ENCODE data around the gene ZMYM4. TPM values are rescaled to one million over a fixed set of nuclear protein-coding genes. Genes with fewer than 3 reads are reported as not detected.
A peak's percentile ranks its signal among the peaks of the same experiment; 100 is the strongest.
"Not testable (repeated sequence)": the region's sequence is repeated elsewhere in the genome, so short reads cannot be mapped to it uniquely, and the experiment has no call there.

ZMYM4 gene
- total RNA-seq = 10 to 100 TPM; 18.6 to 19.2 TPM

DNA sequence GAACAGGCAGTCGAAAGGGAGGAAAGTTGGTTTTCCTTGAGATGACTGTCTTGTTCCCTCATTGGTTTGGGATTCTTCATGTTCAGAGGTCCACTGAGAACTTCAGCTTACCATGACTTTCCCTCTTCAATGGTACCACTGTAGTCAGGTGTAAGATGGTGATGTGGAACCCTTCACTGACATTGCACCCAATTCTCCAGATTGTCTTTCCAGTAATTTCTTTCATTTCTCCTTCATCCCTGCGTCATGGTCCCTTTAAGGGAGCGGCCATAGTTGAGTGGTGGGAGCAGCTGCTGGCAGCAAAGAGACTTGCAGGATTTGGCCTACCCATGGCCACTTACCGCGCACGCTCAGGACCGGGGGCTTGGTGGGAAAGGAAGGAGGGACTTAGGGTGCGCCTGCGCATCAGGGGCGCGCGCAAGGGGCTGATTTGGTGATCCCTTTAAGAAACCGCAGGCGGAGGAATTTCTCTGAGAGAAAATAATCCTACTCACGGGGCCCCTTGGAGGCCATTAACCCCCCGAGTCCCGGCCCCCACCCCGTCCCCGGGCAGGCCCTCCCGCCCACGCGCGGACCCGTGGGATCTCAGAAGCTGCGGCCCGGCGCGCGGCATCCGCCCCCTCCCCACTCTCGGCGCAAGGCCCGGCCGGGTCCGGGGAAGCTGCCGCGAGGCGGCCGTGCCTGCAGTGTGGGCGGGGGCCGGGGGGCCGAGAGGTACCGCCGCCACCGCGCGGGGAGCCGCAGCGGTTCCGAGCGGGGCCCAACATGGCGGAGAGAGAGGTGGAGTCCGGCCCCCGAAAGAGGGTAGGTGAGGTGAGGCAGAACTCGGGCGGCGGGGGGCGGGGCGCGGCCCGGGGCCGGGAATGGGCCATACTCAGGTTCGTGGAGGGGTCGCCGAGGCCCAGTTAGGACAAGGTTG is at the start of gene ZMYM4:
ZMYM4 (plus strand) TSS at position 428 of the 919 bp plus-strand sequence; CDS start at position 766, 338 bp downstream.
- H3K36me3 Mint-ChIP-seq (ENCODE audit: low read depth) = peaks cover 5% of the 10 kb centered on the region
- peak within 1 kb of the TSS; percentile 80 for H3K4me3 Mint-ChIP-seq
- H3K9me3 Mint-ChIP-seq = no peaks in the 10 kb centered on the region
- CTCF ChIA-PET = interaction anchor here (0.6 to 1.7 kb wide), 2 partner anchors 67 to 183 kb away, joined by 3 to 4 read pairs; no protein-coding TSS in a partner anchor
- peak; percentile 91 for DNase-seq
- intact Hi-C loops (cut with micrococcal nuclease) = loop anchor here (1.0 to 10.0 kb wide), 3 partner anchors 75 to 286 kb away; partner anchors contain the start of genes KIAA0319L, NCDN, SFPQ and ZMYM6
- H3K27me3 Mint-ChIP-seq (ENCODE audit: low read depth) = peaks cover 4% of the 10 kb centered on the region
- peak within 1 kb of the TSS; percentile 82 for H3K27ac Mint-ChIP-seq
- peaks cover 22% of the 10 kb centered on the region for H3K4me1 Mint-ChIP-seq (ENCODE audit: low read depth)

- H3K36me3 Mint-ChIP-seq (ENCODE audit: low read depth) = no peaks in the 10 kb centered on the region
- no peaks in the 10 kb centered on the region for H3K27me3 Mint-ChIP-seq (ENCODE audit: low read depth)
- CTCF ChIA-PET = interaction anchor here (0.5 kb wide), 1 partner anchor 146 kb away, joined by 5 read pairs; no protein-coding TSS in a partner anchor
- H3K4me3 Mint-ChIP-seq = no peak overlapping the region
- no peaks in the 10 kb centered on the region for H3K9me3 Mint-ChIP-seq
- H3K4me1 Mint-ChIP-seq (ENCODE audit: low read depth) = no peaks in the 10 kb centered on the region
- DNase-seq = peak; percentile 7
- intact Hi-C loops (cut with micrococcal nuclease) = no loop called here
- H3K27ac Mint-ChIP-seq = no peak overlapping the region
Measured at GRCh38 chr1:35220976-35221375, 47.5 kb upstream of the ZMYM4 start.

DNA sequence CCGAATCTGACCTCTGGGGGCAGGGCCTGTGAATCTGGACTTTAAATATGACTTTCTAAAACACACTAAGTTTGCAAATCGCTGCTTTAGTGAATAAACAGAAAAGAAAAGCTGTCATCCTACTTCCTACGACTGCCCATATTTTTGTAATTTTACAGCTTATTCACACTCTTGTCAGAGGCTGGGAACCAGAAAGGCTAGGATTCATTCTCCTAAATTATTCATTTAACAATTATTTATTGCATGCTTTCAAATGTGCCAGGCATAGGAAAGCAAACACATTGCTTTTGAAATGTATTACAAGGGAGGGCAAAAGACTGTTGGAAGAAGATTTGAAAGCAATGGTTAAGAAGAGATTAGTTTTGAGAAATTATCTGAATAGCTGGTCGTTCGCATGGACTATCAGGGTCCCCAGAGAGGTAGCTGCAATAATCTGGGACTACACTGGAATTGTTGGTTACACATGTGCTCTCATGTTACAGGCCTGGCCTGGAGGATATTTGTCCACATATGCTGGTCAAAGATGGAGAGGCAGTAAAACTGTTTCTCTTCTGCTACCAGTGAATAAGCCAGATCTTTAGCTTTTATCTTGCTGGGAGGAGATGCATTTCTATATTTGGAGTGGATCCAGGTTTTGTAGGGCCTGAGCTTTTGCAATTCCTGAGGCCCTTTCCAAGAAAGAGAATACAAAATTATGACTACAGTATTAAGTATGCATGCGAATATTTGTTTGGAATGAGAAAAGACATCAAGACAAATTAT is 46.0 kb upstream of the ZMYM4 start:
- no peaks in the 10 kb centered on the region for H3K36me3 Mint-ChIP-seq (ENCODE audit: low read depth)
- H3K27me3 Mint-ChIP-seq (ENCODE audit: low read depth) = no peaks in the 10 kb centered on the region
- no peaks in the 10 kb centered on the region for H3K9me3 Mint-ChIP-seq
- no peak overlapping the region for H3K4me3 Mint-ChIP-seq
- H3K4me1 Mint-ChIP-seq (ENCODE audit: low read depth) = no peaks in the 10 kb centered on the region
- DNase-seq = no peak
- CTCF ChIA-PET = no interaction called here
- intact Hi-C loops (cut with micrococcal nuclease) = no loop called here
- no peak overlapping the region for H3K27ac Mint-ChIP-seq

- CTCF ChIA-PET = no interaction called here
- H3K4me3 Mint-ChIP-seq = no peak overlapping the region
- intact Hi-C loops (cut with micrococcal nuclease) = no loop called here
- no peaks in the 10 kb centered on the region for H3K27me3 Mint-ChIP-seq (ENCODE audit: low read depth)
- no peaks in the 10 kb centered on the region for H3K4me1 Mint-ChIP-seq (ENCODE audit: low read depth)
- H3K9me3 Mint-ChIP-seq = no peaks in the 10 kb centered on the region
- H3K36me3 Mint-ChIP-seq (ENCODE audit: low read depth) = no peaks in the 10 kb centered on the region
- DNase-seq = no peak
- H3K27ac Mint-ChIP-seq = no peak overlapping the region
Measured at GRCh38 chr1:35223084-35223630, 45.4 kb upstream of the ZMYM4 start.

- intact Hi-C loops (cut with micrococcal nuclease) = no loop called here
- no peaks in the 10 kb centered on the region for H3K36me3 Mint-ChIP-seq (ENCODE audit: low read depth)
- CTCF ChIA-PET = interaction anchor here (0.6 to 0.7 kb wide), 3 partner anchors 212 to 496 kb away, joined by 3 to 5 read pairs (median 3); no protein-coding TSS in a partner anchor
Measured at GRCh38 chr1:35226546-35226945, 42.0 kb upstream of the ZMYM4 start.

GRCh38 chr1:35229587-35230360 is 38.7 kb upstream of the ZMYM4 start:
- Mint-ChIP-seq H3K36me3 (ENCODE audit: low read depth) (no peaks in the 10 kb centered on the region), H3K4me3 (no peak overlapping the region)
- intact Hi-C loops (cut with micrococcal nuclease) = no loop called here

More at GRCh38 chr1:35226546-35226945, 42.0 kb upstream of the ZMYM4 start:
- Mint-ChIP-seq H3K4me1 (ENCODE audit: low read depth) (peaks cover 8% of the 10 kb centered on the region), H3K9me3 (no peaks in the 10 kb centered on the region), H3K4me3 (no peak overlapping the region), H3K27ac (no peak overlapping the region), H3K27me3 (ENCODE audit: low read depth) (no peaks in the 10 kb centered on the region)
- DNase-seq = no peak

DNA sequence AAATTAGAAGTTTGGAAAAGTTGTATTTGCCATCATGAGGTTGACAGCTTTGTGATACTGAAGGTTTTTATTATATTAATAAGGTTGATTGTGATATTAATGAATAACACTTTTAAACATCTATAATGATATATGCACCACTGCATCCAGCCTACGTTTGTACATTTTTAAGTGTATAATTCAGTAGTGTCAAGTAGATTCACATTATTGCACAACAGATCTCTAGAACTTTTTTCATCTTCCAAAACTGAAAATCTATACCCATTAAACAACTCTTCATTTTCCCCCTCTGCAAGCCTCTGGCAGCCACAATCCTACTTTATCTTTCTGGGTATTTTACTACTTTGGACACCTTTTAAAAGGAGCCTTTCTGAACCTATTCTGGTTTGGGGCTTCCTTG is 37.2 kb upstream of the ZMYM4 start:
- Mint-ChIP-seq H3K27me3 (ENCODE audit: low read depth) (no peaks in the 10 kb centered on the region), H3K9me3 (no peaks in the 10 kb centered on the region), H3K4me1 (ENCODE audit: low read depth) (peaks cover 8% of the 10 kb centered on the region), H3K27ac (no peak overlapping the region), H3K4me3 (no peak overlapping the region), H3K36me3 (ENCODE audit: low read depth) (no peaks in the 10 kb centered on the region)
- intact Hi-C loops (cut with micrococcal nuclease) = no loop called here
- CTCF ChIA-PET = no interaction called here
- DNase-seq = no peak

More at GRCh38 chr1:35229587-35230360, 38.7 kb upstream of the ZMYM4 start:
- no peak overlapping the region for H3K27ac Mint-ChIP-seq
- peaks cover 8% of the 10 kb centered on the region for H3K4me1 Mint-ChIP-seq (ENCODE audit: low read depth)
- no peaks in the 10 kb centered on the region for H3K27me3 Mint-ChIP-seq (ENCODE audit: low read depth)
- H3K9me3 Mint-ChIP-seq = no peaks in the 10 kb centered on the region
- DNase-seq = no peak
- CTCF ChIA-PET = no interaction called here

- H3K27ac Mint-ChIP-seq; H3K36me3 Mint-ChIP-seq (ENCODE audit: low read depth); intact Hi-C loops (cut with micrococcal nuclease); H3K4me3 Mint-ChIP-seq; H3K9me3 Mint-ChIP-seq; H3K27me3 Mint-ChIP-seq (ENCODE audit: low read depth); DNase-seq; H3K4me1 Mint-ChIP-seq (ENCODE audit: low read depth): not testable (repeated sequence)
- CTCF ChIA-PET = interaction anchor here (0.6 kb wide), 1 partner anchor 35 kb away, joined by 5 read pairs; no protein-coding TSS in a partner anchor
Measured at GRCh38 chr1:35236772-35237171, 31.7 kb upstream of the ZMYM4 start.

DNA sequence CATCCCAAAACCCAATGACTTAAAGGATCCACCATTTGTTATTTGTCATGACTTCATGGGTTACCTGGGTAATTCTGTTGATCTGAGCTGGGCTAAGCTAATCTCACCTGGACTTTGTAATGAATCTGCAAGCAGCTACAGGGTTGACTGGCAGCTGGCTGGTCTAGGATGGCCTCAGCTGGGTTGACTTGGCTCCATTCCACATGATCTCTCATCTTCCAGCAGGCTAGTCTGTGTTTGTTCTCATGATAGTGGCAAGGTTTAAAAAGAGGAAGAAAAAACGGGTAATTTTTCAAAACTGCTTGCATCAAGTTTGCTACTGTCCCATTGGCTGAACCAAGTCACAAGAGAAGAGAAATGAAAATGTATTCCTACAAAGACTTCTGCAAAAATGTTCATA is 24.8 kb upstream of the ZMYM4 start:
- CTCF ChIA-PET = interaction anchor here (0.6 to 0.7 kb wide), 2 partner anchors 154 to 459 kb away, joined by 3 to 4 read pairs; no protein-coding TSS in a partner anchor

GRCh38 chr1:35247256-35247655 is 21.3 kb upstream of the ZMYM4 start:
- Mint-ChIP-seq H3K27me3 (ENCODE audit: low read depth) (no peaks in the 10 kb centered on the region), H3K36me3 (ENCODE audit: low read depth) (no peaks in the 10 kb centered on the region), H3K27ac (no peak overlapping the region), H3K4me3 (no peak overlapping the region), H3K4me1 (ENCODE audit: low read depth) (no peaks in the 10 kb centered on the region), H3K9me3 (no peaks in the 10 kb centered on the region)
- CTCF ChIA-PET = interaction anchor here (0.6 to 0.7 kb wide), 2 partner anchors 209 to 454 kb away, joined by 3 read pairs; no protein-coding TSS in a partner anchor
- no peak for DNase-seq
- intact Hi-C loops (cut with micrococcal nuclease) = no loop called here

More for the DNA sequence above, 24.8 kb upstream of the ZMYM4 start:
- no peaks in the 10 kb centered on the region for H3K36me3 Mint-ChIP-seq (ENCODE audit: low read depth)
- no peaks in the 10 kb centered on the region for H3K9me3 Mint-ChIP-seq
- no peak for DNase-seq
- no peak overlapping the region for H3K4me3 Mint-ChIP-seq
- no peak overlapping the region for H3K27ac Mint-ChIP-seq
- intact Hi-C loops (cut with micrococcal nuclease) = no loop called here
- no peaks in the 10 kb centered on the region for H3K4me1 Mint-ChIP-seq (ENCODE audit: low read depth)
- H3K27me3 Mint-ChIP-seq (ENCODE audit: low read depth) = no peaks in the 10 kb centered on the region

DNA sequence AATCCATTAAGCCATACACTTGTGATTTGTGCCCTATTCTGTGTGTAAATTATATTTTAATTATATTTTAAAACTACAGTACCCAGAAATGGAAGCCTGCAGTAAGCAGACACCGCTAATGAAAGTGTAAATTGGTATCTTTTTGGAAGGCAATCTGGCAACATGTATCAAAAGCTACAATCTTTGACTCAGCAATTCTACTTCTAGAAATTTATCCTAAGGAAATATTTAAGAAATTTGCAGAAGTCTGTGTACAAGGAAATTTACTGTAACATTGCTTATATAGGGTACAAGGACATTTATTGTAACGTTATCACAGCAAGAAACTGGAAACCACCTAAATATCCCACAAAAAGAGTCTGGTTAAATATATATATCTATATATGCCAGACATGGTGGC is 14.6 kb upstream of the ZMYM4 start:
- Mint-ChIP-seq H3K27me3 (ENCODE audit: low read depth) (no peaks in the 10 kb centered on the region), H3K36me3 (ENCODE audit: low read depth) (no peaks in the 10 kb centered on the region), H3K27ac (no peak overlapping the region), H3K4me3 (no peak overlapping the region), H3K4me1 (ENCODE audit: low read depth) (no peaks in the 10 kb centered on the region), H3K9me3 (no peaks in the 10 kb centered on the region)
- no peak for DNase-seq
- CTCF ChIA-PET = interaction anchor here (0.6 to 0.7 kb wide), 2 partner anchors 30 to 357 kb away, joined by 3 to 4 read pairs; no protein-coding TSS in a partner anchor
- intact Hi-C loops (cut with micrococcal nuclease) = no loop called here
